Lung (tissue), 12 donors: ENCODE data around the gene ZNF69. TPM values are rescaled to one million over a fixed set of nuclear protein-coding genes. Genes with fewer than 3 reads are reported as not detected.

Experiments
- ATAC-seq: fragments of 200-7000 bp; cut with Tn5 transposase; one replicate; pipeline ENCODE4 v1.9.1; 2020; ENCODE audit warnings: moderate number of reproducible peaks; ENCODE audit not compliant: insufficient read depth, low FRiP score
- DNase-seq, 3 donors: peaks; one replicate each; pipeline ENCODE4 v3.0.0-alpha.2; 2013 to 2017
- H3K27ac ChIP-seq, 2 donors: one replicate each; pipeline ENCODE4 v1.5.1; 2013; ENCODE audit warnings: mild to moderate bottlenecking in 2 of 2, moderate library complexity in 2 of 2, control low read depth in 1 of 2, inconsistent platforms in 1 of 2, low read depth in 1 of 2, low read length in 1 of 2
- H3K27me3 ChIP-seq, 3 donors: one replicate each; pipeline ENCODE4 v1.5.1; 2013; ENCODE audit warnings: low read length in 2 of 3; ENCODE audit not compliant: control insufficient read depth in 3 of 3, insufficient read depth in 3 of 3
- H3K36me3 ChIP-seq, 4 donors: one replicate each; pipeline ENCODE4 v1.5.1; 2013; ENCODE audit warnings: low read length in 4 of 4, mild to moderate bottlenecking in 1 of 4, moderate library complexity in 1 of 4; ENCODE audit not compliant: control insufficient read depth in 4 of 4, insufficient read depth in 4 of 4
- H3K4me1 ChIP-seq, 5 donors: one replicate each; pipeline ENCODE4 v1.5.1; 2013; ENCODE audit warnings: low read length in 5 of 5, mild to moderate bottlenecking in 2 of 5, moderate library complexity in 1 of 5; ENCODE audit not compliant: control insufficient read depth in 5 of 5, insufficient read depth in 5 of 5
- H3K4me3 ChIP-seq: one replicate; pipeline ENCODE4 v1.5.1; 2013; ENCODE audit warnings: mild to moderate bottlenecking, control low read depth, moderate library complexity
- H3K9ac ChIP-seq, 2 donors: one replicate each; pipeline ENCODE4 v1.5.1; 2013; ENCODE audit warnings: low read length in 2 of 2, control low read depth in 1 of 2; ENCODE audit not compliant: insufficient read depth in 1 of 2
- H3K9me3 ChIP-seq, 4 donors: one replicate each; pipeline ENCODE4 v1.5.1; 2013; ENCODE audit warnings: low read length in 3 of 4, mild to moderate bottlenecking in 1 of 4, moderate library complexity in 1 of 4; ENCODE audit not compliant: control insufficient read depth in 4 of 4, insufficient read depth in 3 of 4
- CTCF ChIP-seq: IDR thresholded peaks from 2 replicates; pipeline ENCODE4 v1.5.1; 2012; ENCODE audit warnings: mild to moderate bottlenecking; ENCODE audit errors: control extremely low read depth, extremely low read depth
- WGBS, 2 donors: extraction: QIAGEN DNeasy Blood & Tissue Kit; methylation state at CpG; one replicate each; pipeline ENCODE4 v1.1.7; 2013; 5-methylcytosine and 5-hydroxymethylcytosine counted together
- polyA plus RNA-seq, 2 donors: library from polyadenylated mRNA; stranded (reverse); fragments of 200-250 nt; gene quantifications; one replicate each; pipeline ENCODE4 v1.2.1, GENCODE V29; 2013
- total RNA-seq, 2 donors: library from RNA; depleted of rRNA in 1 of 2; stranded (reverse); fragments of >200 nt in 1 of 2; gene quantifications; one replicate each; pipeline ENCODE4 v1.2.1, GENCODE V29; 2014 to 2021
- donor health status: control.
- donor health status: control.
- donor health status: Bipolar disorder and iron deficiency.
- donor health status: healthy.
- donor health status: DM: yes; HTN: yes; CAD: no.

The ZNF69 gene
- total and polyA plus RNA-seq, 4 donors, result 2.0 to 29.1 (median 9.8) TPM

DNA sequence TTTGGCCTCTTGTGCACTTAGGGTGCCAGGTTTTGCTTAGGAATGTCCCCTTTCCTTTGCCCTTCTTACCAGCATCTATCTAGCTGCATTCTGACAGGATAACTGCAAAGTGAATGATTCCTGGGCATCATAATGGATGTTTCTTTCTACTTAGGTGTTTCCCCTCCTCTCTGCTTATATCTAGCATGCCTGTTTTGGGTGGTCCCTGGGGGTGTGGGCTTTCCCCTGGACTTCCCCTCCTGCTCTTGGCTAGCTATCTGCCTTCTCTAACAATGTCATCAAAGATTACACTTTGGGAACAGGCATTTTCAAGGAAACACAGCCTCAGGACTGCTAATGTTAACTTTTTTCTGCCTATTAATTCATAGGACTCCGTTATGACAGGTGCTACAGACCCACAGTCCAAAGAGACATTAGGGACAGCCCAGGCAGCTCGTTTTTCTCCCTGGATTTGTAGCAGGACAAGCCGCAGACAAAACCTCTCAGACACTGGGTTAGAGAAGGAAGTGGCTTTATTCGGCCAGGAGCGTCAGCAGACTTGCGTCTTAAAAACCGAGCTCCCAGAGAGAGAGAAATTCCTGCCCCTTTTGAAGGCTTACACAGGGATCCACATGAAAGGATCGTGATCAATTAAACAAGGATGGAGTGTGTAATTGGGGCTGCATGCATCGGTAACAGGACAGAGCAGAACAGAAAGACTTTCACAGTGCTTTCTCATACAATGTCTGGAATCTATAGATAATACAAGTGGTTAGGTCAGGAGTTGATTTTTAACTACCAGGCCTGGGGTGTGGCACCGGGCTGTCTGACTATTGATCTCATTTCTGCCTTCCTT lies 54.6 kb downstream of the ZNF69 start:
- no peak for ATAC-seq
- 96 to 98% methylated on average over 10 of the region's 10 CpGs for WGBS, 2 donors
- H3K4me1 ChIP-seq, result no peaks in the 10 kb centered on the region
- H3K27me3 ChIP-seq, result no peaks in the 10 kb centered on the region
- peaks cover 15 to 56% (median 38%) of the 10 kb centered on the region in 4 donors for H3K9me3 ChIP-seq
- H3K27ac ChIP-seq, result no peak overlapping the region
- H3K4me3 ChIP-seq, result no peak overlapping the region
- no peak for TF ChIP-seq CTCF
- H3K9ac ChIP-seq, result no peak overlapping the region
- peaks cover 12 to 43% (median 17%) of the 10 kb centered on the region in 4 donors for H3K36me3 ChIP-seq
- no peak for DNase-seq

- ATAC-seq (no peak), DNase-seq (peak in 1 of 3 donors; percentile 22)
- Histone ChIP-seq H3K9ac (no peak overlapping the region), H3K4me3 (no peak overlapping the region), H3K4me1 (no peaks in the 10 kb centered on the region), H3K27ac (no peak overlapping the region), H3K9me3 (peaks cover 18 to 58% (median 42%) of the 10 kb centered on the region in 4 donors), H3K36me3 (peaks cover 14 to 49% (median 22%) of the 10 kb centered on the region in 4 donors), H3K27me3 (no peaks in the 10 kb centered on the region)
- no peak for TF ChIP-seq CTCF
Measured at GRCh38 chr19:11942843-11943108, 55.2 kb downstream of the ZNF69 start.

- no peak for TF ChIP-seq CTCF
- H3K4me1 ChIP-seq, result no peaks in the 10 kb centered on the region
- no peaks in the 10 kb centered on the region for H3K27me3 ChIP-seq
- DNase-seq (no peak), ATAC-seq (no peak)
- H3K9ac ChIP-seq, result no peak overlapping the region
- H3K4me3 ChIP-seq, result no peak overlapping the region
- no peak overlapping the region for H3K27ac ChIP-seq
- WGBS, 2 donors, result 98 to 100% methylated on average over 4 of the region's 4 CpGs
- H3K9me3 ChIP-seq, result peaks cover 35 to 67% (median 57%) of the 10 kb centered on the region in 4 donors
- H3K36me3 ChIP-seq, result peaks cover 26 to 65% (median 40%) of the 10 kb centered on the region in 4 donors
Measured at GRCh38 chr19:11944656-11945055, 57.1 kb downstream of the ZNF69 start.
